HCT116 (cell line): ENCODE results near the gene NHSL1.

ENCODE experiments used
- CTCF ChIP-seq, 3 experiments: fragments of 200-600 bp in 1 of 3; sonication (generic) in 1 of 3; IDR thresholded peaks in 2 of 3; conservative IDR thresholded peaks in 1 of 3; 2 replicates each; pipeline ENCODE4 v1.5.1; 2012 to 2017; ENCODE audit warnings: low read depth in 2 of 3, low read length in 2 of 3, antibody characterized with exemption in 1 of 3, borderline replicate concordance in 1 of 3, control low read depth in 1 of 3, mild to moderate bottlenecking in 1 of 3, mixed read lengths in 1 of 3, mixed run types in 1 of 3, moderate library complexity in 1 of 3; ENCODE audit not compliant: insufficient read depth in 1 of 3
- EZH2 ChIP-seq: fragments of 200-600 bp; sonication (generic); IDR thresholded peaks from 2 replicates; pipeline ENCODE4 v1.6.1; 2017; ENCODE audit warnings: antibody characterized with exemption, mixed run types
- JUND ChIP-seq: IDR thresholded peaks from 2 replicates; pipeline ENCODE4 v1.6.1; 2012
- POLR2A ChIP-seq: IDR thresholded peaks from 2 replicates; pipeline ENCODE4 v1.7.0; 2011; ENCODE audit warnings: borderline replicate concordance; ENCODE audit not compliant: insufficient read depth, insufficient read length; ENCODE audit errors: extremely low read depth
- POLR2AphosphoS5 ChIP-seq: IDR thresholded peaks from 2 replicates; pipeline ENCODE4 v1.6.1; 2011; ENCODE audit warnings: mild to moderate bottlenecking, low read depth, low read length, moderate library complexity
- REST ChIP-seq: IDR thresholded peaks from 2 replicates; pipeline ENCODE4 v1.6.1; 2012; ENCODE audit warnings: low read depth
- SP1 ChIP-seq: IDR thresholded peaks from 2 replicates; pipeline ENCODE4 v1.6.1; 2012; ENCODE audit warnings: low read depth
- SRF ChIP-seq: IDR thresholded peaks from 2 replicates; pipeline ENCODE4 v1.6.1; 2012; ENCODE audit warnings: low read depth
- ZFX ChIP-seq: fragments of 450-650 bp; IDR thresholded peaks from 2 replicates; pipeline ENCODE4 v1.6.1; 2017

GRCh38 chr6:138533667-138534066 is 34.4 kb upstream of the NHSL1 start:
- TF ChIP-seq JUND, result no peak
- no peak for TF ChIP-seq CTCF (IDR thresholded peaks at IDR 0.05 in 2 of 3, conservative IDR thresholded peaks at IDR 0.05 in 1 of 3; ENCODE audit: borderline replicate concordance in 1 of 3, insufficient read depth in 1 of 3, low read depth in 2 of 3, low read length in 2 of 3)
- TF ChIP-seq POLR2A, result no peak
- TF ChIP-seq SRF, result no peak
- no peak for TF ChIP-seq ZFX
- TF ChIP-seq POLR2AphosphoS5, result no peak
- TF ChIP-seq EZH2, result no peak
- TF ChIP-seq SP1, result no peak
- no peak for TF ChIP-seq REST
